ENCODE results near the gene ATP5MG. TPM values are rescaled to one million over a fixed set of nuclear protein-coding genes. Genes with fewer than 3 reads are reported as not detected.
A peak's percentile ranks its signal among the peaks of the same experiment; 100 is the strongest.

Gene ATP5MG
- total and polyA plus RNA-seq, 10 of the 15 experiments (the other 5 are each of a cell fraction or from before 2014, with no cell fraction given) = 211 to 2,276 (median 633) TPM

DNA sequence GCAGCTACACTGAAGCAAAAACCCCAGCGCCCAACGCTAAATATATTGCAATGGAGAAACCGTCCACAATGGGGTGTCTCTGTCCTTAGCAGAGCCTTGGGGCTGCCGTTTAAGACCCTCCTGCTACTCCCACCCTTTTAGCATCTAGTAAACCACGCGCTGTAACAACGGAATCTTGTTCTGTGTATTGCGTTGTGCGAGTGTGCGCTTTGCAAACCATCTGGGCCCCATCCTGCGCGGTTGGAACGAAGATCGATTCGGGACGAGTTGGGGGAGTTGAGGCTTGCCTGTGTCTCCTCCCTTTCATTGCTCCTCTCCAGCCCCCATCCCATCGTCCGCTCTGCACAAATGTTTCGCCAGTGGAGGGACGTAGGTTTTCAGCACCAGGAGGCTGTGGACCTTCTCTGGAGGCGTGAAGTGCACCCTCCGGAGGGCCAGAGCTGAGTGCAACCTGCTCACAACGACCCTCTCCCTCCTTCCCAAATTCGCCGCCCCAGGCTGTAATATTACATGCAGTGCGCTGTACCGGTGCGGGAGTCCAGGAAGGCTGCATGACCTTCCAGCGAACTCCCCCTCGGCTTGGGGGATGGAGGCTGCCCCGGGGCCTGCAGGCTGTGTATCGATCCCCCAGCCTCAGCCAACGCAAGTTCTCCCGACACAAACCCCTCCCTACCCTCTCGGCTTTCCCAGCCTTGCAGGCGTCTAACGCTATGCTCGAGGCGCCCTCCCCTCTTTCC is 33.3 kb downstream of the ATP5MG start (continued):
- TF ChIP-seq WRNIP1 (IDR thresholded peaks at IDR 0.05; ENCODE audit: borderline replicate concordance, low read depth, low read length) (no peak), MYB (IDR thresholded peaks at IDR 0.05; ENCODE audit: borderline replicate concordance, low read depth, low read length) (no peak), ATF2 (IDR thresholded peaks at IDR 0.05; ENCODE audit: low read length) (no peak), E4F1 (IDR thresholded peaks at IDR 0.05; ENCODE audit: borderline replicate concordance, partially characterized antibody) (no peak), CTCF (IDR thresholded peaks at IDR 0.05 in 2 of 3, conservative IDR thresholded peaks at IDR 0.05 in 1 of 3; ENCODE audit: control insufficient read depth in 2 of 3, extremely low read depth in 1 of 3, insufficient read depth in 1 of 3, low read depth in 3 of 3, low read length in 3 of 3) (peak; percentile 13 to 39 (median 13); a peak in 3 of 6 replicates), SUPT20H (IDR thresholded peaks at IDR 0.05; ENCODE audit: borderline replicate concordance, control insufficient read depth, low read depth, low read length) (no peak), GABPA (IDR thresholded peaks at IDR 0.05; ENCODE audit: low read depth) (no peak), SREBF2 (IDR thresholded peaks at IDR 0.05; ENCODE audit: low read length) (no peak), RAD21 (IDR thresholded peaks at IDR 0.05; ENCODE audit: insufficient read depth, low read depth, low read length) (peak; percentile 44)
- TF ChIP-seq, protein P1, sequence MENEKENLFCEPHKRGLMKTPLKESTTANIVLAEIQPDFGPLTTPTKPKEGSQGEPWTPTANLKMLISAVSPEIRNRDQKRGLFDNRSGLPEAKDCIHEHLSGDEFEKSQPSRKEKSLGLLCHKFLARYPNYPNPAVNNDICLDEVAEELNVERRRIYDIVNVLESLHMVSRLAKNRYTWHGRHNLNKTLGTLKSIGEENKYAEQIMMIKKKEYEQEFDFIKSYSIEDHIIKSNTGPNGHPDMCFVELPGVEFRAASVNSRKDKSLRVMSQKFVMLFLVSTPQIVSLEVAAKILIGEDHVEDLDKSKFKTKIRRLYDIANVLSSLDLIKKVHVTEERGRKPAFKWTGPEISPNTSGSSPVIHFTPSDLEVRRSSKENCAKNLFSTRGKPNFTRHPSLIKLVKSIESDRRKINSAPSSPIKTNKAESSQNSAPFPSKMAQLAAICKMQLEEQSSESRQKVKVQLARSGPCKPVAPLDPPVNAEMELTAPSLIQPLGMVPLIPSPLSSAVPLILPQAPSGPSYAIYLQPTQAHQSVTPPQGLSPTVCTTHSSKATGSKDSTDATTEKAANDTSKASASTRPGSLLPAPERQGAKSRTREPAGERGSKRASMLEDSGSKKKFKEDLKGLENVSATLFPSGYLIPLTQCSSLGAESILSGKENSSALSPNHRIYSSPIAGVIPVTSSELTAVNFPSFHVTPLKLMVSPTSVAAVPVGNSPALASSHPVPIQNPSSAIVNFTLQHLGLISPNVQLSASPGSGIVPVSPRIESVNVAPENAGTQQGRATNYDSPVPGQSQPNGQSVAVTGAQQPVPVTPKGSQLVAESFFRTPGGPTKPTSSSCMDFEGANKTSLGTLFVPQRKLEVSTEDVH (IDR thresholded peaks at IDR 0.05; ENCODE audit: low read depth, partially characterized antibody) = no peak
- TF ChIP-seq, protein P2, sequence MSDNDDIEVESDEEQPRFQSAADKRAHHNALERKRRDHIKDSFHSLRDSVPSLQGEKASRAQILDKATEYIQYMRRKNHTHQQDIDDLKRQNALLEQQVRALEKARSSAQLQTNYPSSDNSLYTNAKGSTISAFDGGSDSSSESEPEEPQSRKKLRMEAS (IDR thresholded peaks at IDR 0.05; ENCODE audit: low read depth, low read length) = no peak; the same call in 1 of the 2 replicates
- TF ChIP-seq, protein P3, sequence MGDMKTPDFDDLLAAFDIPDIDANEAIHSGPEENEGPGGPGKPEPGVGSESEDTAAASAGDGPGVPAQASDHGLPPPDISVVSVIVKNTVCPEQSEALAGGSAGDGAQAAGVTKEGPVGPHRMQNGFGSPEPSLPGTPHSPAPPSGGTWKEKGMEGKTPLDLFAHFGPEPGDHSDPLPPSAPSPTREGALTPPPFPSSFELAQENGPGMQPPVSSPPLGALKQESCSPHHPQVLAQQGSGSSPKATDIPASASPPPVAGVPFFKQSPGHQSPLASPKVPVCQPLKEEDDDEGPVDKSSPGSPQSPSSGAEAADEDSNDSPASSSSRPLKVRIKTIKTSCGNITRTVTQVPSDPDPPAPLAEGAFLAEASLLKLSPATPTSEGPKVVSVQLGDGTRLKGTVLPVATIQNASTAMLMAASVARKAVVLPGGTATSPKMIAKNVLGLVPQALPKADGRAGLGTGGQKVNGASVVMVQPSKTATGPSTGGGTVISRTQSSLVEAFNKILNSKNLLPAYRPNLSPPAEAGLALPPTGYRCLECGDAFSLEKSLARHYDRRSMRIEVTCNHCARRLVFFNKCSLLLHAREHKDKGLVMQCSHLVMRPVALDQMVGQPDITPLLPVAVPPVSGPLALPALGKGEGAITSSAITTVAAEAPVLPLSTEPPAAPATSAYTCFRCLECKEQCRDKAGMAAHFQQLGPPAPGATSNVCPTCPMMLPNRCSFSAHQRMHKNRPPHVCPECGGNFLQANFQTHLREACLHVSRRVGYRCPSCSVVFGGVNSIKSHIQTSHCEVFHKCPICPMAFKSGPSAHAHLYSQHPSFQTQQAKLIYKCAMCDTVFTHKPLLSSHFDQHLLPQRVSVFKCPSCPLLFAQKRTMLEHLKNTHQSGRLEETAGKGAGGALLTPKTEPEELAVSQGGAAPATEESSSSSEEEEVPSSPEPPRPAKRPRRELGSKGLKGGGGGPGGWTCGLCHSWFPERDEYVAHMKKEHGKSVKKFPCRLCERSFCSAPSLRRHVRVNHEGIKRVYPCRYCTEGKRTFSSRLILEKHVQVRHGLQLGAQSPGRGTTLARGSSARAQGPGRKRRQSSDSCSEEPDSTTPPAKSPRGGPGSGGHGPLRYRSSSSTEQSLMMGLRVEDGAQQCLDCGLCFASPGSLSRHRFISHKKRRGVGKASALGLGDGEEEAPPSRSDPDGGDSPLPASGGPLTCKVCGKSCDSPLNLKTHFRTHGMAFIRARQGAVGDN (IDR thresholded peaks at IDR 0.05) = no peak
- TF ChIP-seq, protein P4, sequence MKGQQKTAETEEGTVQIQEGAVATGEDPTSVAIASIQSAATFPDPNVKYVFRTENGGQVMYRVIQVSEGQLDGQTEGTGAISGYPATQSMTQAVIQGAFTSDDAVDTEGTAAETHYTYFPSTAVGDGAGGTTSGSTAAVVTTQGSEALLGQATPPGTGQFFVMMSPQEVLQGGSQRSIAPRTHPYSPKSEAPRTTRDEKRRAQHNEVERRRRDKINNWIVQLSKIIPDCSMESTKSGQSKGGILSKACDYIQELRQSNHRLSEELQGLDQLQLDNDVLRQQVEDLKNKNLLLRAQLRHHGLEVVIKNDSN (IDR thresholded peaks at IDR 0.05; ENCODE audit: borderline replicate concordance, extremely low read length, insufficient read depth, low read depth, low read length) = no peak

Data from GM12878 (cell line).